ENCODE results near the gene EBLN2.

DNA sequence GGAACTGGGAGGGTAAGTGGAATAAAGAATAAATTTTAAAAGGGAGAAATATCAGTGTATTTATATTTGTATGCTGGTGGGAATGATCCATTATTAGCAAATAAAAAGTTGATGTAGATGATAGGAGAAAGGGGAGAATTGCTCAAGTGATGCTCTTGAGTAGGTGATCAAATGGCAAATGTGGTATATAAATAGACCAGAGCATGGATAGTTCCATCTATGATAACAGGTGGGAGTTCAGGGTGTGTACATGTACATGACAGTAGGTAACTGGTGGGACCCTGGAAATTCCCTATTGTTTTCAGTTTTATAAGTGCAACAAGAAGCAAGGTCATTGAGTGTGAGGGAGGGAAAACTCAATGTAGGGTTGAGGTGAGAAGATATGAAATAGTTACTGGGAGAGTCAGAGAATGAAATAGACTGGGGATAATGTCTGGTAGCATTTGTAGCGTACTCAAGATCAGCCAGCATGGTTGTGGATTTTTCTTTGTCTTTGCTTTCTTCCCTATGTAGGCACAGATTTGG lies 31.3 kb upstream of the EBLN2 start:
- TF ChIP-seq CTCF (IDR thresholded peaks at IDR 0.05; ENCODE audit: low read depth, low read length) (no peak), EZH2phosphoT487 (IDR thresholded peaks at IDR 0.05; ENCODE audit: low read depth) (no peak)
